ENCODE results near the gene TIMP2.

The TIMP2 gene

DNA sequence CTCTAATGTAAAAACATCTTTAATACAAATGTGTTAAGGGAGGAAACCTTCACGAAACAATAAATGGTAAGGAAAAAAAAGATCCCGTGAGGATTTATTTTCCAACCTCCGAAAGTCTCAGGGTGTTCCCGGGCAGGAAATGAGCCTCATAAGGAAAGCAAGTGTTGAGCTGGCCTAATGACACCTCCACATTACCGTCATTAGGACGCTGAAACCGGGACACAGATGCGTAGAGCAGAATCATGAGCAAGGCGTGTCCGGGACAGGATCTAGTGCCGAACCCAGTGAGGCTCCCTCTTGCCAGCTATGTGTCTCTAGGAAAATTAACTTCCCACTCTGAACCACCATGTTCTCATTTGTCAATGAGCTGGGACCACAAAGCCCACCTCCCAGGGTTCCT, 120.4 kb downstream of the TIMP2 start:
- FAIRE-seq, result no peak

DNA sequence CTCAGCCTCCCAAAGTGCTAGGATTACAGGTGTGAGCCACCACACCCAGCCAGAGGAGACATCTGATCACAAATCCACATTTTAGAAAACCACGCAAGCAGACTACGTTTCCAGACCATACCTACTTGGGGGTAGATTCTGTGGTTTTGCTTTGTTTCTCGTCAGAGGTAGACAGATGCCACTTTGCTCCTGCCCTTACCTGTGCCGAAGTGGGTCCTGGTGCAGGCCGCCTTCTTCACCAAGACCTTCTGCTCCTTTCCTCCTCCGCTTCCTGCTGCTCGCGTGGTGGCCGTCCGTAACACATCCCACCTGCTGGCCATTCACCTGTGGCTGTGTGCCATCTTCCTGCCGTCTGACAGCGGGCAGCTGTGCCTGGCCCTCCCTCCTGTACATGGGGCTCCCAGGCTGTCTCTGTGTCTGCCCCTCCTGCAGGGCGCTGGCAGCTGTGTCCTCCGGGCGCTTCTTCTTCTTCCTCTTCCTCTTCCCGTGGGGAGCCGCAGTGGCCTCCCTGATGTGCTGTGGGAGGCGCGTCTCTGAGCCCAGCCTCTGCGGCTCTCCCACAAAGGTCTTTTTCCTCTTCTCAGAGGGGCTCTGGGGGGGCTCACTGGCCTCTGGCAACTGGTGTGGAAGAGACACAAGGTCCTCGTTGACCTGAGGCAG, 121.9 kb downstream of the TIMP2 start:
- FAIRE-seq, result no peak
